Fibroblast of the aortic adventitia (primary cell): ENCODE data around the gene ELN. TPM values are rescaled to one million over a fixed set of nuclear protein-coding genes. Genes with fewer than 3 reads are reported as not detected.
A peak's percentile ranks its signal among the peaks of the same experiment; 100 is the strongest.

ENCODE experiments used
- DNase-seq: peaks from one replicate; pipeline ENCODE4 v3.0.0-alpha.2; 2010; ENCODE audit warnings: low read depth
- H3K4me3 ChIP-seq: 2 replicates; pipeline ENCODE4 v1.5.1; 2011; ENCODE audit warnings: low read depth, mild to moderate bottlenecking, control low read depth, low read length, moderate library complexity
- total RNA-seq: library from RNA; depleted of rRNA; stranded (reverse); fragments of >200 nt; gene quantifications from 2 replicates; pipeline ENCODE4 v1.2.3, GENCODE V29; 2012; ENCODE audit warnings: low replicate concordance
- TF ChIP-seq, protein P1 (sequence below): IDR thresholded peaks from 2 replicates; pipeline ENCODE4 v1.5.1; 2011; ENCODE audit warnings: mild to moderate bottlenecking, low read length, control low read depth, inconsistent platforms; ENCODE audit not compliant: insufficient read depth

The ELN gene
- total RNA-seq, 1 donor, result 101 TPM

DNA sequence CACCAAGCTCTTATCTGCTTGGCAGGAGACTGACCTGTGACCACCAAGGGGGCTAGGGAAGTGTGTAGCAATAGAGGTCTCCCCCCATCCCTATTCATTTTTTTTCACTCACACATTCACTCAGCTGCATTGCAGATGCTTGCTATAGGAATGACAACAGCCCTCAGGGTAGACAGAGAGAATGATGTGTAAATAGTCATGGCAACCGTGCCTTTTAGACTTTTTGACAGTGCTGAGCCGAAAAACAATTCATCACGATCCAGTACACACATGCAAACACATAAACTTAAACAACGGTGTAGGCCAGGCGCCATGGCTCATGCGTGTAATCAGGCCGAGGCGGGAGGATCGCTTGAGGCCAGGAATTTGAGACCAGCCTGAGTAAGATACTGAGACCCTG, 7.6 kb upstream of the ELN start:
- H3K4me3 ChIP-seq, result no peak overlapping the region
- TF ChIP-seq, protein P1, sequence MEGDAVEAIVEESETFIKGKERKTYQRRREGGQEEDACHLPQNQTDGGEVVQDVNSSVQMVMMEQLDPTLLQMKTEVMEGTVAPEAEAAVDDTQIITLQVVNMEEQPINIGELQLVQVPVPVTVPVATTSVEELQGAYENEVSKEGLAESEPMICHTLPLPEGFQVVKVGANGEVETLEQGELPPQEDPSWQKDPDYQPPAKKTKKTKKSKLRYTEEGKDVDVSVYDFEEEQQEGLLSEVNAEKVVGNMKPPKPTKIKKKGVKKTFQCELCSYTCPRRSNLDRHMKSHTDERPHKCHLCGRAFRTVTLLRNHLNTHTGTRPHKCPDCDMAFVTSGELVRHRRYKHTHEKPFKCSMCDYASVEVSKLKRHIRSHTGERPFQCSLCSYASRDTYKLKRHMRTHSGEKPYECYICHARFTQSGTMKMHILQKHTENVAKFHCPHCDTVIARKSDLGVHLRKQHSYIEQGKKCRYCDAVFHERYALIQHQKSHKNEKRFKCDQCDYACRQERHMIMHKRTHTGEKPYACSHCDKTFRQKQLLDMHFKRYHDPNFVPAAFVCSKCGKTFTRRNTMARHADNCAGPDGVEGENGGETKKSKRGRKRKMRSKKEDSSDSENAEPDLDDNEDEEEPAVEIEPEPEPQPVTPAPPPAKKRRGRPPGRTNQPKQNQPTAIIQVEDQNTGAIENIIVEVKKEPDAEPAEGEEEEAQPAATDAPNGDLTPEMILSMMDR, result no peak
- DNase-seq, result no peak

DNA sequence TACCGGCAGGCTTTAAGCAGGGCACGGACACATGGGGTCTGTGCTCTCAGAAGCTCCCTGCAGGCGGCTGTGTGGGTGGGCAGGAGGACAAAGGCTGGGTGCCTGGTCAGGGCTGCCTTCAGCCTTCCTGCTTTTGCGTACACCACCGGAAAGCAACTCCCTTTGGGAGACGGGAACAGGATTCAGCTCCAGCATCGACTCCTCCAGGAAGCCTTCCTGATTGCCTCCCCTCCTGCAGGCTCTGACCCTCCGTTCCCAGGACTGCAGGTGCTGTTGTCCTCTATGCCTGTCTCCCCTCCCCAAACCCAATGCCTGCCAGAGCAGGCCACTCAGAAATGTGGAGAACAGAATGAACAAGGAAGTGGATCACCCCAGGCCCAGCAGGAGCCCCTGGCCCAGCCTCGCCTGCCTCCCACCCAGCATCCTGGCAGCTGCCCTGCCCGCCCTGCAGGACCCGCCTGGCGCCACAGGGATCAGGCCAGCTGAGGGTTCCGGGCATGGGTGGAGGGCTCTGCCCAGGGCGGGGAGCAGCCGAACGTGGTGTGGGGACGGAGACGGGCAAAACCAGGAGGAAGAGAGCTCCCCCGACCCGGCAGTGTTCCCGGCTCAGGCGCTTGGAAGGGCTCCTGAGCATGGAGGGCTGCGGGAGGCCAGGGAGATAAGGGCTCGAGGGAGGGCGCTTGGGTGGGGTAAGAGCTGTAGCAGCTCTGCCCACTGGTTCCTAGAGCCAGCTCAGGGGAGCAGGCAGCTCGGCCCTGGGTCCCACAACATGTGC, 6.2 kb upstream of the ELN start:
- no peak for DNase-seq
- TF ChIP-seq, protein P1, result no peak
- H3K4me3 ChIP-seq, result no peak overlapping the region

- no peak overlapping the region for H3K4me3 ChIP-seq
- DNase-seq, result no peak
- TF ChIP-seq, protein P1, result no peak
Measured at GRCh38 chr7:74022507-74022906, 5.5 kb upstream of the ELN start.

- TF ChIP-seq, protein P1, result peak; percentile 1
- peak; percentile 61 for DNase-seq
- no peak overlapping the region for H3K4me3 ChIP-seq
Measured at GRCh38 chr7:74023092-74023536, 4.9 kb upstream of the ELN start.

DNA sequence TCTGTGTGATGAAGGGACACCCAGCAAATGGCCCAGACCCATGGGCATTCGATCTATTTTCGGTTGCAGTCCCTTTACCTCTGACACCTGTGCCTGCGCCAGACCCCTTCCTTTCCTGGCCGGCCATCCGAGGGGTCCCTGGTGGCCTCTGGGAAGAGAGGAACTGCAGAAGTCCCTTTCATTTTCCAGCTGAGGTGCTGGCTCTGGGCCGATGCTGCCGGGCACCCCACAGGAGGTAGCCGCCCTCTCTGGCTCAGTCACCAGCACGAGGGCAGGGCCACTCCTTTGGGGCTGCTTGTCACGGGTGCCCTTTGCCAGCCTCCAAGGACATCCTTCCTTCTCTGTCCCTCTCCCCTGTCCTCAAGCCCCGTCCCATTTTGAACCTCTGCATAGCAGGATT, 4.2 kb upstream of the ELN start:
- DNase-seq, result no peak
- TF ChIP-seq, protein P1, result no peak
- H3K4me3 ChIP-seq, result no peak overlapping the region

GRCh38 chr7:74025146-74025545, 2.8 kb upstream of the ELN start:
- no peak for DNase-seq
- H3K4me3 ChIP-seq, result no peak overlapping the region
- TF ChIP-seq, protein P1, result no peak

- DNase-seq, result no peak
- TF ChIP-seq, protein P1, result no peak
- no peak overlapping the region for H3K4me3 ChIP-seq
Measured at GRCh38 chr7:74025730-74026129, 2.2 kb upstream of the ELN start.
